ENCODE results near the gene ERMARD.

Gene ERMARD

GRCh38 chr6:169783971-169784820 is 32.8 kb downstream of the ERMARD start:
- no peak for DNase-seq

DNA sequence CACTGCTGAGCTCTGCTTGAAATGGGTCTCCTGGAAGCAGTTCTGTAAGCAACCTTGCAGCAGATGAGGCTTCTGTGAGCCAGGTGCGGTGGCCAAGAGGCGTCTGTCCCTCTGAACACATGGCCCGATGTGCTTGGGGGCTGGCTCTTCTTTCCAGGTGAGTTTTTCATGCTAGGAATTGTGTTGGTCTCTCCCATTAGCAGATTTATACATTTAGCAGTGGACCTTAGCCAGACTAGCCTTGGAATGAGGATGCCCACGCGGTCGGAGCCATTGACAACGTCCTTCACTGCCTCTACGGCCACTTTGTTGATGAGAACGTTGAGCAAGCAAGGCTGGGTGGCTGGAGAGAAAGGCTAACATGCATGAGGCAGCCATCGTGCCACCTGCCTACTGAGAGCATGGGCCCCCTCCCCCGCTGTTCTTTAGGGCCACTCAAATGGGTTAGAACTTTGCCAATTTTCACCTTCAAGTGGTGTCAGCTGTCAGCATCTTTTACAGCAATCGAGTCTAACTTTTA is 33.5 kb downstream of the ERMARD start:
- no peak for DNase-seq

DNA sequence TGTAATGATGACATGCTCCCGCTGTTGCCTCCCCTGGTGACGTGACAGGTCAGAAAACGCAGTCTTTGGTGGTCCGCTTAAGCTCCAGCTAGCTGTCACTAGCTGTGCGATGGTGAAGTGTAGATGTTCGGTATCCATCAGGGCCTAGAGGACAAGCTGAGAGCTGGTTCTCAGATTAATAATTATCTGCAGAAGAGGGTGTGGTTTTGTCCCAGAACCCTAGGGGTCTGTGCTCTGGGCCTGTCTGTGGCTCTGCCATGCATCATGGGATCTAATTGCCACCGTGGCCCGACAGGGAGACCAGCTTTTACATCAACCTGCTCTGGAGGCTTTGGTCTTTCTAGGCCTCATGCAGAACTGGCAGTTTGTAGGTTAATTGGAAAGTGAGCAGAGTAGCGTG is 34.1 kb downstream of the ERMARD start:
- DNase-seq = no peak

DNA sequence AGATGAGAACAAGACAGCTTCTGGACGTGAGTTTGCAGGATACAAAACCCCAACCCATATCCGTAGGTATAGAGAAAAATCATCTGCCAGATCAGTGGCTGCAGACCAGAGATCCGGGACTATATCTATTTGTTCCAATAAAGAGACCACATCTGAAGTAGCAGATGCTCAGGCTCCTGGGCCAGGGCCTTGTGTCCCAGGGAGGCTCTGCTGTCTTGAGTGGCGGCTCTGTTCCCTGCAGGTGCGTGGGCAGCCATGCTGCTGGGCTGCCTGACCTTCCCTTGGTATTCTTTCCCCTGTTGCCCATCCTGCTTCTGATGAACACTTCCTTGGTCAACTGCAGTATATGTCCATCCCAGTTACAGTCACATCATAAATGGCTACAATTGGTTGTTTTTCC is 34.9 kb downstream of the ERMARD start:
- DNase-seq = no peak

DNA sequence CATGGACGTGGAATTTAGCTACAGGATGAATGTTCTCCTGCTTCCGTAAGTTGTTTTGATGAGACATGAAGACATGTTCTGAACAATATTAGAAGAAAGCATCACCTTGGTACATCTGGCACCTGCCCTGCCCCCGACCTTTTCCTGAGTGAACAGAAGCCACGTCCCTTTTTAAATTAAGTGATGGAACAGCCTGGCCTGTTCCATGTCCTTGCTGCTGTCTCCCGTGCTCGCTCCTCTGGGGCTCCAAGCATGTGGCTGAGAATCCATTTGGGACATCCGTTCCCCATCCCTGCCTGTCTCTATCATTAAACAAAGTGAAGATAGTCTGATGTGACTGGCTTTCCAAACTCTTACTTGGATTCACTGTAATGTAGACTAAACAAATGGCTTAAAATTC is 36.4 kb downstream of the ERMARD start:
- DNase-seq = no peak

DNA sequence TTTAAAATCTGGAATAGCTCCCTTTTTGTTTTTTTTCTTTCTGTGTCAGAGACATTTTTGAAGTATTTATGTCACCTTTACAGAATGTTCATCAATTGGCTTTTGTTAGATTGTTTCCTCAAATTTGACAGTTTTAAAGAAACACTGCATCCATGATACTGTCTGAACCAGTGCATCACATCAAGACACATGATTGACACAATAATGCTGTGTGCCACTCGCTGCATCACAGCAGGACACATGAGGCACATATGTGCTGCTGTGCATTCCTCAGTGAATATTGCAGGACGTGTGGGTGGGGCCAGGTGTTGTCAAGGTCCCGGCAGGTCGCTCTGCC is 37.4 kb downstream of the ERMARD start:
- no peak for DNase-seq

DNA sequence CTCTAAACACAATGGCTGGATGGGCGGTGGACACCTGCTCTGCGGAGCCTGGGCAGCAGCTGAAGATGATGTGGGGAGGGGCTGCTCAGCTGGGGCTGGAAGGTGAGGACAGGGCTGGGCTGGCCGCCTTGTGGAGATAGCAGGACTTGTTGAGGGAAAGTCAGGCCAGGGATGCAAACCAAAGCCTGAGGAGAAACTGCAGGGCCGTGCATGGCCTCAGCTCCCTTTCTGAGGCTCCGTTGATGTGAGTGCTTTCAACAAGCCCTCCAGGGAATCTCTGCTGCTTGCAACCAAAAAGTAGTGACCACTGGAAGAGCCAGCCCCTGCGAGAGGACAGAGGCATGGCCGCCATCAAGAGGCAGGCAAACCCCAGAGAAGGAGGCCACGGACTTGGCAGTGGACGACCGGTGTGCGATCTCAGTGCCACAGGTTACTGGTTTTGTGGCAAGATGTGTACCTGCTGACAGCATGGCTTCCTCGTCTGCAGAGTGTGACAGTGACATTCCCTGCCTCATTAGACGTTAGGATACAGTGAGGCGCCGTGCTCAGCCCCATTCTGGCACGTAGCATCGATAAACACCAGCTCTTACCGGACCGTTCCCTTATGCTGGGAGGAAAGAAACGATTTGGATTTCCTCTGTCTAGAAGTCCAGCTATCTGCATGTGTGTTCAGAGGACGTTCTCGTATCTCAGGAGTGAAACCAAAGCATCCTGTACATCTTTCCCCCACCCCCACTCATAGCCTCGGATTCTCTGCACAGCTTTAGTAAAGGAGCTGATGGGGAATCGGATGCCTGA is 37.9 kb downstream of the ERMARD start:
- no peak for DNase-seq

- DNase-seq = peak; percentile 84
Observed at GRCh38 chr6:169789944-169790927, 38.8 kb downstream of the ERMARD start.

- DNase-seq = no peak
Observed at GRCh38 chr6:169791721-169792131, 40.3 kb downstream of the ERMARD start.

GRCh38 chr6:169792306-169793015 is 41.0 kb downstream of the ERMARD start:
- DNase-seq = no peak

DNA sequence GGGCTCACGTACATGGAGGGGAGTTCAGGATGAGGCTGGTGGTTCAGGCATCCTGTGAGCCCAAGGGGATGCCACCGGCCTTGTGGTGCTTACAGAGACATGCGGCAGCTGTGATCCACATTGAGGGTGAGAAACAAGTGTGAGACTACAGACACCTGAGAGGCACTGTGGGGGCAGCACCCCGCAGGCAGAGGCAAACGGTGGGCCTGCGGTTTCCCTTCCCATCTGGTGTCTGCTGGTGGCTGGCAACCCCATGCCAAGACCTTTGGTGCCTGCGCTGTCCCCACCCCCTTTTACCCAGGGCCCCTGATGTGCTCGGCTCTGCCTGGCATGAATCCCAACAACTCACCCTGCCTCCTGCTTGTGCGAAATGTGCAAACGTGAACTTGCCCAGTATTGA is 42.0 kb downstream of the ERMARD start:
- DNase-seq = peak; percentile 61

DNA sequence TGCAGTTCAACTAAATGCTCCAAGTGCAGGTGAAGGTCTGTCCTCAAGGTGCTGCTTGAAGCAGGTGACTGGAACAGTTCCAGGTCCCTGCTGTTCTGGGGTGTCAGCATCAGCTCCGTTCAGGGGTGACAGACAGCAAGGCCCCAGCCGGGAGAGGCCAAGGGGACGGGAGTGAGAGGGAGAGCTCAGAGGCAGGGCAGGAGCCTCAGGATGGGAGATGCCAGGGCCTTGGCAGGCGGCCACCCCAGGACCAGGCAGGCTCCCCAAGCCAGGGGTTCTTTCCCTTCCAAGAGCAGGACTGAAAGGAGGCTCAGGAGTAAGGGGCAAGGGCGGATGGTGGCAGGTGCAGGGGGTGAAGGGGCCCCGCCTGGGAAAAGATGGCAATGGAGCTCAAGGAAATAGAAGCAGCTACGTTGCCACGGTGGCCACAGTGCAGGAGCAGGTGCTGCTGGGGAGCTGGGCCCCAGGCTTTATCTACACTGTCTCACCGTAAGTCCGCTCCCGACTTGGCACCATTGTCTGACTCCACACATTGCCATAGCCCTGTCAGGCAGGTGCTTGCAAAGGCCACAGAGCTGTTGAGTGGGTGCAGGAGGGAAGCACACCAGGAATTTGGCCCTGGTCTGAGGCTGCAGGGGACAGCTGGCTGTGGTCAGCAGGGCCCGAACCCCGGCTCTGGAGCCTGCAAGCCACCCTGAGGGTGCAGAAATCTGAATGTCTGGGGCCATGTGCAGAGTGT is 43.1 kb downstream of the ERMARD start:
- peak; percentile 97 for DNase-seq

DNA sequence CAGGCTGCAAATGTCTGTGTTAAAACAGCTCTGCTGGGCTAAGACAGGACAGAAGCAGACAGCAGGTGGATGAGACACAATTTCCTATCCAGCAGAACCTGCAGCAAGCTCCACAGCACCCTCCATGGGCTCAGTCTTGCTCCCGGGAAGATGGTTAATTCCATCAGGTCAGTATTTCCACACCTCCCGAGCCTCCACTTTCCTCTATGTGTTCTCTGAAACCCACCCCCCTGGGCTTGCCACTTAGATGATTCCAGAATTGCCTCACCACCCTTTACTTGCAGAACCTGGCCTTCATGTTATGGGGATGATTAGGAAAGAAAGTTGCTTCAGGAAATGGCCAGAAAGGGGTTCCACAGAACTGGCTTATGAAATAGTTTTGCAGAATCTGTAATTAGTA is 43.8 kb downstream of the ERMARD start:
- no peak for DNase-seq

DNA sequence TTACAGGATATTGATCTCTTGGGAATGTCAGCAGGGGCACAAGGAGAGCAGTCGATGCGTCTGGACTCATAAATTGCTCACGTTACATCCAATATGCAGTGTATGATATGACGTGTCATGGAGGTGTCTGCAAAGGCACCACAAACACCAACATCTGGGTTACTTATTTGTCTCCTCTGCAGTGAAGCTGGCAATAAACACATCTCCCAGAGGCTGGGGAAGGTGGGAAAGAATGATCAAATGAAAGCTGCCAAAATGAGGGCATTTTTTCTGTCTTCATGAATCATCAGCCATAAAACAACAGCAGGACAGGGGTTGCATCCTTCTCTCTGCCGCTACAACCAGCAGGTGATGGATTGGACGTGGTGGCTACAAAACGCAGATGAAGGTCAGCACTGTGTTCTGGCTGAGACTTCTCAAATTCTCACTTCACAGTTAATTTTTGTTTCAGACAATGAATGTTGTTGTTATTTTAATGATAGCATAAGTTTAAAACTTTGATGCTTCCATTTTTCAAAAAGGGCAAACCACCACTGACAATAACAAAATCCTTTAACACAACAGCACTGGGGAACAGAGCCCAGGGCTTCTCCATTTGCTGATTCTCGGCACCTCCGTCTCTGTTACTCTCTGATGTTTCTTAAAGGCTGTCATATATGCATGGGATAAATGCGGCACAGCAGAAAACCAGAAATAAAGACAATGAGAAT is 47.5 kb downstream of the ERMARD start:
- no peak for DNase-seq

- DNase-seq = no peak
Observed at GRCh38 chr6:169799474-169799926, 48.1 kb downstream of the ERMARD start.

- no peak for DNase-seq
Observed at GRCh38 chr6:169800116-169800667, 48.8 kb downstream of the ERMARD start.

GRCh38 chr6:169800668-169801395 is 49.4 kb downstream of the ERMARD start:
- no peak for DNase-seq

GRCh38 chr6:169801396-169802160 is 50.2 kb downstream of the ERMARD start:
- no peak for DNase-seq

GRCh38 chr6:169802790-169803189 is 51.4 kb downstream of the ERMARD start:
- no peak for DNase-seq
